HG02642 (cell line): ENCODE measurements around the gene GLE1.
"Not testable (repeated sequence)": the region's sequence is repeated elsewhere in the genome, so short reads cannot be mapped to it uniquely, and the experiment has no call there.

Experiments used
- ATAC-seq: cut with Tn5 transposase; IDR thresholded peaks from one replicate; pipeline ENCODE4 v1.9.1; 2021; ENCODE audit warnings: mild to moderate bottlenecking; ENCODE audit not compliant: unreplicated experiment, poor library complexity

GLE1 gene

DNA sequence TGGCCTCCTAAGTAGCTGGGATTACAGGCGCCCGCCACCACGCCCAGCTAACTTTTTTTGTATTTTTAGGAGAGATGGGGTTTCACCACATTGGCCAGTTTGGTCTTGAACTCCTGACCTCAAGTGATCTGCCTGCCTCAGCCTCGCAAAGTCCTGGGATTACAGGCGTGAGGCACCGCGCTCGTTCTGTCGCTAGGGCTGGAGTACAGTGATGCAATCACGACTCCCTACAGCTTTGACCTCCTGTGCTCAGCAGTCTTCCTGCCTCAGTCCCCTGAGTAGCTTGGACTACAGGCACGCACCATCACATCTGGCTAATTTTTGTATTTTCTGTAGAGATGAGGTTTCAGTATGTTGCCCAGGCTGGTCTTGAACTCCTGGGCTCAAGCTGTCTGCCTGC, 82.4 kb downstream of the GLE1 start:
- ATAC-seq: not testable (repeated sequence)

GRCh38 chr9:128587453-128587852, 82.9 kb downstream of the GLE1 start:
- no peak for ATAC-seq

GRCh38 chr9:128588581-128589233, 84.2 kb downstream of the GLE1 start:
- no peak for ATAC-seq
